Breast epithelium (tissue), 4 donors: ENCODE measurements around the gene PARL. TPM values are rescaled to one million over a fixed set of nuclear protein-coding genes. Genes with fewer than 3 reads are reported as not detected.
"Not testable (repeated sequence)": the region's sequence is repeated elsewhere in the genome, so short reads cannot be mapped to it uniquely, and the experiment has no call there.

ENCODE experiments used
- DNase-seq, 2 donors: peaks; one replicate each; pipeline ENCODE4 v3.0.0-alpha.2; 2019; ENCODE audit warnings: low spot score in 2 of 2
- H3K27ac ChIP-seq, 2 donors: fragments of 200-600 bp; sonication (generic) in 1 of 2; one replicate each; pipeline ENCODE4 v1.5.1; 2016 to 2019; ENCODE audit warnings: mild to moderate bottlenecking in 1 of 2
- H3K27me3 ChIP-seq, 2 donors: fragments of 200-600 bp; sonication (generic) in 1 of 2; one replicate each; pipeline versions ENCODE4 v1.5.1 to v1.6.0; 2017 to 2019; ENCODE audit warnings: control low read depth in 1 of 2, mild to moderate bottlenecking in 1 of 2
- H3K36me3 ChIP-seq: fragments of 200-600 bp; one replicate; pipeline ENCODE4 v1.5.1; 2019
- H3K4me1 ChIP-seq, 2 donors: fragments of 200-600 bp; sonication (generic); one replicate each; pipeline ENCODE4 v1.5.1; 2016 to 2019; ENCODE audit warnings: control low read depth in 1 of 2
- H3K4me3 ChIP-seq, 3 donors: fragments of 200-600 bp; sonication (generic); 1 replicate in 2 of 3; 2 replicates in 1 of 3; pipeline ENCODE4 v1.5.1; 2016 to 2019; ENCODE audit warnings: mild to moderate bottlenecking in 3 of 3, moderate library complexity in 2 of 3
- H3K9me3 ChIP-seq, 2 donors: fragments of 200-600 bp; sonication (generic) in 1 of 2; one replicate each; pipeline ENCODE4 v1.5.1; 2016 to 2019; ENCODE audit warnings: control low read depth in 1 of 2
- POLR2A ChIP-seq: fragments of 450-650 bp; IDR thresholded peaks from one replicate; pipeline ENCODE4 v1.6.1; 2016; ENCODE audit warnings: antibody characterized with exemption, mild to moderate bottlenecking, moderate library complexity
- POLR2AphosphoS5 ChIP-seq, 3 donors: sonication (generic); formaldehyde crosslinking; IDR thresholded peaks; one replicate each; pipeline ENCODE4 v1.6.1; 2017; ENCODE audit warnings: antibody characterized with exemption in 3 of 3
- intact Hi-C: fragments of 100-400 bp; cut with DNase I; formaldehyde crosslinking; loops from one replicate; pipeline ENCODE4 v1.15.1; 2023; ENCODE audit warnings: low total_unique reads
- total RNA-seq, 3 donors: library from RNA; depleted of rRNA; stranded (reverse); fragments of >200 nt; gene quantifications; one replicate each; pipeline ENCODE4 v1.1.0, GENCODE V29; 2016
- TF ChIP-seq, protein P1 (sequence below), 3 donors: fragments of 450-650 bp; IDR thresholded peaks; one replicate each; pipeline ENCODE4 v1.5.1; 2016 to 2017; ENCODE audit warnings: antibody characterized with exemption in 3 of 3, mild to moderate bottlenecking in 3 of 3, moderate library complexity in 3 of 3

The PARL gene
- total RNA-seq, 3 donors from 2014 or later, result 48.0 to 53.6 (median 50.5) TPM

DNA sequence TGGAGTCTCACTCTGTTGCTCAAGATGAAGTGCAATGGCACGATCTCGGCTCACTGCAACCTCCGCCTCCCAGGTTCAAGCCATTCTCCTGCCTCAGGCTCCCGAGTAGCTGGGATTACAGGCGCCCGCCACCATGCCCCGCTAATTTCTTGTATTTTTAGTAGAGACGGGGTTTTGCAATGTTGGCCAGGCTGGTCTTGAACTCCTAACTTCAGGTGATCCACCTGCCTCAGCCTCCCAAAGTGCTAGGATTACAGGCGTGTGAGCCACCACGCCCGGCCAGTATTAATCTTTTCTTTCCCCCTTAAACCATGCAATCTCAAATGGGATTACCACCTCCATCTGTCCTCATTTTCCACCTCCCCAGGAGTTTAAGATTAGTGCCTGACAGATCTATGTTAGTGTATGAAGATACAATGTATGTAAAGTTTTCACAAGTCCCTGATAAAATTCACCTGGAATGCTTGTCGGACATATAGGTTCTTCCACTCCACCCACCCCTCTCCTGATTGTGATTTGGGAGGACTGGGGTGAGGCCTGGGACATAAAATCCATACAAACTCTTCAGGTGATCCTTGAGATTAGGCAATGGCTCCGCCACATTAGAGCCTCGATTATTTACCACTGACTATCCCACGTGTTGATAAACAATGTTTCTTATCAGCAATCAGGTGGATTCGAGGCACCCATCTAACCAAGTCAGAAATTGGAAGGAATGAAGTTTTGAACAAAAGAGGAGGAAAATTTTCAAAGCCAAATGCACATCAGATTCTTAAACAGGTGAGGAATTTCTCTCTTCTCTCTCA lies 1.2 kb downstream of the PARL start:
- no peak for DNase-seq
- Histone ChIP-seq H3K27ac (no peak overlapping the region), H3K4me3 (peak overlapping the region; percentile 75 to 96 (median 90)), H3K9me3 (no peaks in the 10 kb centered on the region), H3K4me1 (peaks cover 7 to 15% of the 10 kb centered on the region in 2 donors), H3K27me3 (no peaks in the 10 kb centered on the region), H3K36me3 (no peaks in the 10 kb centered on the region)
- no peak for TF ChIP-seq POLR2AphosphoS5 (IDR thresholded peaks at IDR 0.05)
- TF ChIP-seq POLR2A, result no peak
- TF ChIP-seq, protein P1, sequence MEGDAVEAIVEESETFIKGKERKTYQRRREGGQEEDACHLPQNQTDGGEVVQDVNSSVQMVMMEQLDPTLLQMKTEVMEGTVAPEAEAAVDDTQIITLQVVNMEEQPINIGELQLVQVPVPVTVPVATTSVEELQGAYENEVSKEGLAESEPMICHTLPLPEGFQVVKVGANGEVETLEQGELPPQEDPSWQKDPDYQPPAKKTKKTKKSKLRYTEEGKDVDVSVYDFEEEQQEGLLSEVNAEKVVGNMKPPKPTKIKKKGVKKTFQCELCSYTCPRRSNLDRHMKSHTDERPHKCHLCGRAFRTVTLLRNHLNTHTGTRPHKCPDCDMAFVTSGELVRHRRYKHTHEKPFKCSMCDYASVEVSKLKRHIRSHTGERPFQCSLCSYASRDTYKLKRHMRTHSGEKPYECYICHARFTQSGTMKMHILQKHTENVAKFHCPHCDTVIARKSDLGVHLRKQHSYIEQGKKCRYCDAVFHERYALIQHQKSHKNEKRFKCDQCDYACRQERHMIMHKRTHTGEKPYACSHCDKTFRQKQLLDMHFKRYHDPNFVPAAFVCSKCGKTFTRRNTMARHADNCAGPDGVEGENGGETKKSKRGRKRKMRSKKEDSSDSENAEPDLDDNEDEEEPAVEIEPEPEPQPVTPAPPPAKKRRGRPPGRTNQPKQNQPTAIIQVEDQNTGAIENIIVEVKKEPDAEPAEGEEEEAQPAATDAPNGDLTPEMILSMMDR (IDR thresholded peaks at IDR 0.05), result no peak
- intact Hi-C loops, result no loop called here

DNA sequence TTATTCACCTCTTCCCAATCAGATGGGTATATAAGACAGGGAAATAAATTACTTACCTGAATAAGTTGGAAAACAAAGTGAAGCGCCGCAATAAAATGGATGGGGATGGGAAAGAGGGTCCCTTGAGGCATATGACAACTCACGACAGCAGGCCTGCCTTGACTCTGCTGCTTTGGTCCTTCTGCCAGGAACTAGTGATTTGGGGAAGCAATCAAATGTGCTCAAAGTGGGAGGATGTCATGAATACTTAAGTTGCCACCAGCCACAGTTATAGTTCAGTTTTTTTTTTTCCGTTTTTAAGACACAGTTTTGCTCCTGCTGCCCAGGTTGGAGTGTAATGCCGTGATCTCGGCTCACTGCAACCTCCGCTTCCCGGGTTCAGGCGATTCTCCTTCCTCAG lies 4.6 kb downstream of the PARL start:
- no peak for DNase-seq
- intact Hi-C loops, result no loop called here
- TF ChIP-seq POLR2AphosphoS5 (IDR thresholded peaks at IDR 0.05) (no peak), POLR2A (no peak)
- TF ChIP-seq, protein P1 (IDR thresholded peaks at IDR 0.05), result no peak
- Histone ChIP-seq H3K27ac (no peak overlapping the region), H3K4me1 (peaks cover 7 to 15% of the 10 kb centered on the region in 2 donors), H3K36me3 (no peaks in the 10 kb centered on the region), H3K9me3 (no peaks in the 10 kb centered on the region), H3K4me3 (no peak overlapping the region), H3K27me3 (no peaks in the 10 kb centered on the region)

DNA sequence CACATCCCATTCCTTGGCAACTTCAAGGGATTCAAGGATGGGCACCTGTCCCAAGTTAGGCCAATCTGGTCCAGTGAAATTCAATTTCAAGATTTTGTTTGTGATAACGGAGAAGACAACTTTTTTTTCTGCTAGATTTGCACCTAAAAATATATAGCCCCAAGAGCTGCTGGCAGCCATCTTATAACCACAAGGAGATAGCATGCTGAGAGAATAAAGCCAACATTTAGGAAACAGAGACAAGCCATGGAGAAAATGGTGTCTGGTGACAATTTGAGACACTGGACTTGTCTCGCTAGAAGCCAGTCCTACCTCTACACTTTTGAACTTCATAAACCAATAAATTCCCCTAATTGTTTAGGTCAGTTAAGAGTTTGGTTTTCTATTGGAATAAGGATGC lies 5.4 kb downstream of the PARL start:
- H3K27me3 ChIP-seq, result no peaks in the 10 kb centered on the region
- H3K36me3 ChIP-seq, result no peaks in the 10 kb centered on the region
- TF ChIP-seq POLR2AphosphoS5 (IDR thresholded peaks at IDR 0.05), result no peak
- TF ChIP-seq, protein P1 (IDR thresholded peaks at IDR 0.05), result no peak
- H3K4me3 ChIP-seq, result no peak overlapping the region
- intact Hi-C loops, result no loop called here
- DNase-seq, result no peak
- H3K9me3 ChIP-seq, result no peaks in the 10 kb centered on the region
- peaks cover 7 to 15% of the 10 kb centered on the region in 2 donors for H3K4me1 ChIP-seq
- no peak overlapping the region for H3K27ac ChIP-seq

DNA sequence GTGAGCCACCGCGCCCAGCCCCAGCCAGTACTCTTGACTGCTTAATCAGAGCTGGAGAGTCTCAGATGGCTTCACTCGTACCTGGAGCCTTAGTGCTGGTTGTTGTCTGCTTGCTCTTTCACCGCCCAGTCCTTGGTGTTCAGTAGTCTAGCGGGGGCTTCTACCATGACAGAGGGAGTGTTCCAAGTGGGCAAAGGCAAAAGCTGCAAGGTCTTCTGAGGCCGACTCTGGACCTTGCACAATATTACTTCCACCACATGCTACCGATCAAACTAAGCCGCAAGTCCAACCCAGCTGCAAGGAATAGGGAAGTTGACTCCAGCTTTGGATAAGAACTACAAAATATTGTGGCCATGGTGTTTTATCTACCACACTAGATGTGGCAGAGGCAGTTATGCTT lies 6.6 kb downstream of the PARL start:
- DNase-seq, result no peak
- Histone ChIP-seq H3K27ac (no peak overlapping the region), H3K4me1 (peaks cover 3 to 8% of the 10 kb centered on the region in 2 donors), H3K27me3 (no peaks in the 10 kb centered on the region), H3K36me3 (no peaks in the 10 kb centered on the region), H3K9me3 (no peaks in the 10 kb centered on the region), H3K4me3 (no peak overlapping the region)
- TF ChIP-seq POLR2AphosphoS5 (IDR thresholded peaks at IDR 0.05) (no peak), POLR2A (no peak)
- TF ChIP-seq, protein P1 (IDR thresholded peaks at IDR 0.05), result no peak
- intact Hi-C loops, result no loop called here

DNA sequence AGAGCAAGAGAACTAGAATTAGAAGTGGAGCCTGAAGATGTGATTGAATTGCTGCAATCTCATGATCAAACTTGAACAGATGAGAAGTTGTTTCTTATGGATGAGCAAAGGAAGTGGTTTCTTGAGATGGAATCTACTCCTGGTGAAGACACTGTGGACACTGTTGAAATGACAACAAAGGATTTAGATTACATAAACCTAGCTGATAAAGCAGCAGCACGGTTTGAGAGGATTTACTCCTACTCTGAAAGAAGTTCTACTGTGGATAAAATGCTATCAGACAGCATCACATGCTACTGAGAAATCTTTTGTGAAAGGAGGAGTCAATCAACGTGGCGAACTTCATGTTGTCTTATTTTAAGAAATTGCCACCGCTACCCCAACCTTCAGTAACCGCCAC lies 7.5 kb downstream of the PARL start:
- intact Hi-C loops, H3K27me3 ChIP-seq, H3K27ac ChIP-seq, H3K9me3 ChIP-seq, H3K4me3 ChIP-seq, H3K4me1 ChIP-seq, H3K36me3 ChIP-seq, DNase-seq: not testable (repeated sequence)
